DMS153 treated with DMSO at 0.1 percent for 48 hours (cell line): ENCODE measurements around the gene ZIC4.

Experiments
- DNase-seq: peaks from one replicate; lab custom pipeline; 2025; ENCODE audit not compliant: unreplicated experiment; lab: John Stamatoyannopoulos, UW

ZIC4 gene

GRCh38 chr3:147405231-147406027, 914 bp downstream of the ZIC4 start:
- DNase-seq = no peak

- no peak for DNase-seq
Observed at GRCh38 chr3:147404800-147405230, 1.5 kb downstream of the ZIC4 start.

- no peak for DNase-seq
Observed at GRCh38 chr3:147404000-147404799, 2.1 kb downstream of the ZIC4 start.

- DNase-seq = no peak
Observed at GRCh38 chr3:147403511-147403910, 2.8 kb downstream of the ZIC4 start.

- DNase-seq = no peak
Observed at GRCh38 chr3:147402159-147402558, 4.2 kb downstream of the ZIC4 start.

- no peak for DNase-seq
Observed at GRCh38 chr3:147401421-147401820, 4.9 kb downstream of the ZIC4 start.

- DNase-seq = no peak
Observed at GRCh38 chr3:147400999-147401398, 5.3 kb downstream of the ZIC4 start.

- no peak for DNase-seq
Observed at GRCh38 chr3:147400111-147400510, 6.2 kb downstream of the ZIC4 start.

GRCh38 chr3:147398813-147399534, 7.4 kb downstream of the ZIC4 start:
- DNase-seq = no peak

GRCh38 chr3:147397875-147398812, 8.2 kb downstream of the ZIC4 start:
- DNase-seq = no peak

- DNase-seq = no peak
Observed at GRCh38 chr3:147397155-147397874, 9.0 kb downstream of the ZIC4 start.

GRCh38 chr3:147396712-147397046, 9.7 kb downstream of the ZIC4 start:
- DNase-seq = no peak

- no peak for DNase-seq
Observed at GRCh38 chr3:147395899-147396711, 10.2 kb downstream of the ZIC4 start.

- no peak for DNase-seq
Observed at GRCh38 chr3:147394884-147395225, 11.5 kb downstream of the ZIC4 start.

- no peak for DNase-seq
Observed at GRCh38 chr3:147393943-147394883, 12.1 kb downstream of the ZIC4 start.

GRCh38 chr3:147393261-147393942, 12.9 kb downstream of the ZIC4 start:
- no peak for DNase-seq

GRCh38 chr3:147392625-147392946, 13.8 kb downstream of the ZIC4 start:
- no peak for DNase-seq
